Measurements from ENCODE around the gene CTPS2. TPM values are rescaled to one million over a fixed set of nuclear protein-coding genes. Genes with fewer than 3 reads are reported as not detected.
"Not testable (repeated sequence)": the region's sequence is repeated elsewhere in the genome, so short reads cannot be mapped to it uniquely, and the experiment has no call there.

CTPS2 gene
- total and polyA plus RNA-seq, 8 donors, result 2.3 to 34.3 (median 10.3) TPM

DNA sequence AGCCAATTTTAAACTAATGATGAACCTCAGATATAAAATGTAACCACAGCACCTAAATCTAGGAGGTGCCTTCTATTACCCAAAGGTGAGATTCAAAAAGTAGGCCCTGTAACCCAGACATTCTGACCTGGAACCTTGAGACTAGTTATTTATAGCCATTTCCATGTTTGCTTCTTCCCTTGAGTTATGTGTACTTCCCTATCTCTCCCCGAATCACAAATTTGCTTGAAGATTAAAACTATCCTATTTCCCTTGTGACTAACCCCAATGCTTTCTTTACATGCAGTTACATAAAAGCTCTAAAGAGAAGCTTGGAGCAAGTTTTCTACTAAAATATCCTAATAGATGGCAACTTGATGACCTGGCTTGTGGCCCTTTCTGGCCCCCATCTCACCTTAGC, 95.1 kb downstream of the CTPS2 start:
- Histone ChIP-seq H3K36me3 (peaks cover 0 to 23% (median 18%) of the 10 kb centered on the region in 4 donors), H3K27me3 (peaks cover 0 to 3% (median 0%) of the 10 kb centered on the region in 3 donors), H3K4me3 (no peak overlapping the region), H3K9me3 (no peaks in the 10 kb centered on the region), H3K27ac (no peak overlapping the region), H3K4me1 (no peaks in the 10 kb centered on the region)
- no peak for DNase-seq
- 37 to 75% (median 58%) methylated on average over 1 of the region's 1 CpG for WGBS, 5 donors
- TF ChIP-seq POLR2A (IDR thresholded peaks at IDR 0.05) (no peak), CTCF (IDR thresholded peaks at IDR 0.05) (no peak), POLR2AphosphoS5 (IDR thresholded peaks at IDR 0.05) (no peak), EP300 (IDR thresholded peaks at IDR 0.05) (no peak)
- intact Hi-C loops (cut with DNase I; ENCODE audit: low total_unique reads), result no loop called here

DNA sequence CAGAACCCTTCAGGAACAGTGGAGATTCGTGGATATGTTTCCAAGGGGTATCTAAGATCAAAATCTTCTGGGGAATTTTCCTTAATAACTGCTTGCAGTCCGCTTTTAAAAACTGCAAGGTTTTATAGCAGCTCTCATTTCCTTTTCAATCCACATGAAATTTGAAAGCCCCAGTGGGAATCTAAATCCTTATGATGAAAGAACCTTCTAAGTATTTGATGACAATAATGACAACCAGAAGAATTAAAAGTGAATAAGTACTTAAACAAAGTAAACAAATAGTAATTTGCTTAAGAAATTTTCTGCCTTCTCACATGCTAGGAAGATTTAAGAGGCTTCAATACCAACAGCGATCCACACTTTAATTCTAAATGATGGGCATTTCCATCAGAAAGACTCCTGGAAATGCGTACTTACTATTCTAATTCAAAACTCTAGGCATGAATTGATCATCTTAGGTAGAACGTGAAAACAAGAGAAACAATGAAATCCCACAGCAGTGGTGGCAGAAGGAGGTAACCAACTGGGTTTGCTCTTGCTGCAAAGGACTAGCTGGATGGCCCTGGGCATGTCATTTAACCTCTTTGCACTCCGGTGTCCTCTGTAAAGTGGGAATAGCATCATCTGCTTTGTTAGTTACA, 100.1 kb downstream of the CTPS2 start:
- WGBS, 5 donors, result 72 to 83% (median 78%) methylated on average over 6 of the region's 6 CpGs
- Histone ChIP-seq H3K36me3 (peaks cover 0 to 25% (median 17%) of the 10 kb centered on the region in 4 donors), H3K27me3 (peaks cover 0 to 3% (median 0%) of the 10 kb centered on the region in 3 donors), H3K9me3 (no peaks in the 10 kb centered on the region), H3K27ac (no peak overlapping the region), H3K4me1 (no peaks in the 10 kb centered on the region), H3K4me3 (no peak overlapping the region)
- TF ChIP-seq EP300 (IDR thresholded peaks at IDR 0.05) (no peak), POLR2A (IDR thresholded peaks at IDR 0.05) (no peak), CTCF (IDR thresholded peaks at IDR 0.05) (no peak), POLR2AphosphoS5 (IDR thresholded peaks at IDR 0.05) (no peak)
- DNase-seq, result no peak
- intact Hi-C loops (cut with DNase I; ENCODE audit: low total_unique reads), result no loop called here

- 85 to 96% (median 91%) methylated on average over 3 of the region's 3 CpGs for WGBS, 5 donors
These were observed 101.8 kb downstream of the CTPS2 start for GRCh38 chrX:16610654-16611053.

GRCh38 chrX:16610121-16610621, 102.3 kb downstream of the CTPS2 start:
- intact Hi-C loops (cut with DNase I; ENCODE audit: low total_unique reads), result no loop called here
- Histone ChIP-seq H3K27me3 (peaks cover 0 to 3% (median 0%) of the 10 kb centered on the region in 3 donors), H3K9me3 (no peaks in the 10 kb centered on the region), H3K4me1 (peaks cover 0 to 4% (median 0%) of the 10 kb centered on the region in 4 donors), H3K4me3 (no peak overlapping the region), H3K27ac (no peak overlapping the region), H3K36me3 (peaks cover 0 to 12% (median 9%) of the 10 kb centered on the region in 4 donors)
- WGBS, 5 donors, result 69 to 89% (median 77%) methylated on average over 1 of the region's 1 CpG
- TF ChIP-seq CTCF (IDR thresholded peaks at IDR 0.05) (no peak), EP300 (IDR thresholded peaks at IDR 0.05) (no peak), POLR2A (IDR thresholded peaks at IDR 0.05) (no peak), POLR2AphosphoS5 (IDR thresholded peaks at IDR 0.05) (no peak)
- no peak for DNase-seq

More at GRCh38 chrX:16610654-16611053, 101.8 kb downstream of the CTPS2 start:
- H3K9me3 ChIP-seq; H3K4me3 ChIP-seq; DNase-seq; H3K27me3 ChIP-seq; H3K4me1 ChIP-seq; intact Hi-C loops (cut with DNase I; ENCODE audit: low total_unique reads); H3K27ac ChIP-seq: not testable (repeated sequence)
- H3K36me3 ChIP-seq, result peaks cover 0 to 15% (median 10%) of the 10 kb centered on the region in 4 donors

All from stomach (tissue), 9 donors.